Sigmoid colon (tissue), 7 donors: ENCODE measurements around the gene STK39. TPM values are rescaled to one million over a fixed set of nuclear protein-coding genes. Genes with fewer than 3 reads are reported as not detected.

Experiments
- DNase-seq: peaks from one replicate; pipeline ENCODE4 v3.0.0-alpha.2; 2019
- H3K27ac ChIP-seq, 4 donors: fragments of 200-600 bp; sonication (generic); one replicate each; pipeline ENCODE4 v1.5.1; 2016 to 2019; ENCODE audit warnings: mild to moderate bottlenecking in 1 of 4
- H3K27me3 ChIP-seq, 3 donors: fragments of 200-600 bp; sonication (generic); one replicate each; pipeline ENCODE4 v1.5.1; 2019; ENCODE audit warnings: mild to moderate bottlenecking in 1 of 3
- H3K36me3 ChIP-seq, 4 donors: fragments of 200-600 bp; sonication (generic); one replicate each; pipeline ENCODE4 v1.5.1; 2016 to 2019
- H3K4me1 ChIP-seq, 4 donors: fragments of 200-600 bp; sonication (generic); one replicate each; pipeline ENCODE4 v1.5.1; 2017 to 2019
- H3K4me3 ChIP-seq, 4 donors: fragments of 200-600 bp; sonication (generic); one replicate each; pipeline ENCODE4 v1.5.1; 2017 to 2019; ENCODE audit warnings: mild to moderate bottlenecking in 2 of 4, moderate library complexity in 1 of 4
- H3K9me3 ChIP-seq, 4 donors: fragments of 200-600 bp in 3 of 4; sonication (generic) in 3 of 4; one replicate each; pipeline versions ENCODE4 v1.5.1 to v1.6.1; 2013 to 2019
- EP300 ChIP-seq, 4 donors: sonication (generic); formaldehyde crosslinking; IDR thresholded peaks; one replicate each; pipeline ENCODE4 v1.6.1; 2017; ENCODE audit warnings: antibody characterized with exemption in 4 of 4
- POLR2A ChIP-seq, 2 donors: fragments of 450-650 bp; IDR thresholded peaks; one replicate each; pipeline ENCODE4 v1.6.1; 2016; ENCODE audit warnings: antibody characterized with exemption in 2 of 2, mild to moderate bottlenecking in 2 of 2, moderate library complexity in 2 of 2
- POLR2AphosphoS5 ChIP-seq, 4 donors: sonication (generic); formaldehyde crosslinking; IDR thresholded peaks; one replicate each; pipeline ENCODE4 v1.6.1; 2017; ENCODE audit warnings: antibody characterized with exemption in 4 of 4
- WGBS, 2 donors: extraction: QIAGEN DNeasy Blood & Tissue Kit; methylation state at CpG; one replicate each; pipeline ENCODE4 v1.1.7; 2013; 5-methylcytosine and 5-hydroxymethylcytosine counted together
- intact Hi-C: fragments of 100-400 bp; cut with DNase I; formaldehyde crosslinking; loops from one replicate; pipeline ENCODE4 v1.15.1; 2023
- polyA plus RNA-seq, 3 donors: library from polyadenylated mRNA; stranded (reverse); fragments of 200-250 nt; gene quantifications; one replicate each; pipeline ENCODE4 v1.2.3, GENCODE V29; 2013
- total RNA-seq, 4 donors: library from RNA; depleted of rRNA; stranded (reverse); fragments of >200 nt; gene quantifications; one replicate each; pipeline ENCODE4 v1.1.0, GENCODE V29; 2016
- TF ChIP-seq, protein P1 (sequence below), 4 experiments: fragments of 450-650 bp in 3 of 4; fragments of 200-600 bp in 1 of 4; IDR thresholded peaks; one replicate each; pipeline ENCODE4 v1.5.1; 2016 to 2019; ENCODE audit warnings: antibody characterized with exemption in 4 of 4, mild to moderate bottlenecking in 3 of 4, moderate library complexity in 2 of 4
- donor health status: healthy with polysubstance abuse.
- donor health status: Bipolar disorder and iron deficiency.
- donor health status: healthy.

Gene STK39
- total and polyA plus RNA-seq, 7 donors, result 13.4 to 44.9 (median 24.1) TPM

DNA sequence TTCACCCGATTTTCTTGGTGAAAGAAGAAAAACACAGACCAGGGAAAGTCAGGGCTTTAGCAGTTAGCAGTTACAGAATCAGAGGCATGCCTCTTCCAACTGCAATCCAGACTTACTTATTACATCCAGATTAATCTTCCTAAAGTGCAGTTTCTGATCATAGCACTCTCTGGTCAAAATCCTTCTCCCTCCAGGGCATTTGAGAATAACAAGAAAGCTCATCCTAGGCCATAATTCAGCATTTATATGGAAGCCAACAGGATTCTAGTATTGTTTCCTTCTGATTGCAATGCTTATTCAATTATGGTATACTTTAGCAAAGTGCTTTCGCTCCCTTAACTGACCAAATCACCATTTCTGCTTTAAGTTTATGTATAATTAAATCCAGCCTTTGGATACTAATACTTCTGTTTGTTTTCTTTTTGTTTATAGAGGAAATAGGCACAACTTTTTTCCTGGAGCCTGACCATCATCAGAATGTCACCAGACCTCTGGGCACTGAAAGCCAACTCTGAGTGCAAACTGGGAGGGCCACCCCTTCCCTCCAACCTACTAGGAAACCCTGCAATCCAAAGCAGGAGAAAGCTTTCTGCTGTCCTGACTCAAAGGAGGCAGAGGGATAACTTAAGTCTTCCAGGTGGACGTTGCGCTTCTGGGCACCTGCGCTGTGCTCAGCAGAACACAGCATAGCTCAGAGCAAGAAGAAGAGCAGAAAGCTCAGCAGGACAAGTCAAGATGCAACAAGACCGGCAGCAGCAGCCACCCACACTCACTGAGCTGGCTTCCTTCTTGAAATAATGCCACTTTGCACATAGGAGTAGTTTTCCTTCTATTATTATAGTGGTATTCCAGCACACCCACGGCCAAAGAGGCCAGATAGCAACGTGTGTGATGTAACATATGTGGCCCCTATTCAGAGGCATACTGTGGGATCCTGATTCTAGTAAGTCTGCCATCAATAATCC is 99.3 kb downstream of the STK39 start:
- TF ChIP-seq EP300 (IDR thresholded peaks at IDR 0.05) (no peak), POLR2AphosphoS5 (IDR thresholded peaks at IDR 0.05) (no peak), POLR2A (IDR thresholded peaks at IDR 0.05) (no peak)
- TF ChIP-seq, protein P1, sequence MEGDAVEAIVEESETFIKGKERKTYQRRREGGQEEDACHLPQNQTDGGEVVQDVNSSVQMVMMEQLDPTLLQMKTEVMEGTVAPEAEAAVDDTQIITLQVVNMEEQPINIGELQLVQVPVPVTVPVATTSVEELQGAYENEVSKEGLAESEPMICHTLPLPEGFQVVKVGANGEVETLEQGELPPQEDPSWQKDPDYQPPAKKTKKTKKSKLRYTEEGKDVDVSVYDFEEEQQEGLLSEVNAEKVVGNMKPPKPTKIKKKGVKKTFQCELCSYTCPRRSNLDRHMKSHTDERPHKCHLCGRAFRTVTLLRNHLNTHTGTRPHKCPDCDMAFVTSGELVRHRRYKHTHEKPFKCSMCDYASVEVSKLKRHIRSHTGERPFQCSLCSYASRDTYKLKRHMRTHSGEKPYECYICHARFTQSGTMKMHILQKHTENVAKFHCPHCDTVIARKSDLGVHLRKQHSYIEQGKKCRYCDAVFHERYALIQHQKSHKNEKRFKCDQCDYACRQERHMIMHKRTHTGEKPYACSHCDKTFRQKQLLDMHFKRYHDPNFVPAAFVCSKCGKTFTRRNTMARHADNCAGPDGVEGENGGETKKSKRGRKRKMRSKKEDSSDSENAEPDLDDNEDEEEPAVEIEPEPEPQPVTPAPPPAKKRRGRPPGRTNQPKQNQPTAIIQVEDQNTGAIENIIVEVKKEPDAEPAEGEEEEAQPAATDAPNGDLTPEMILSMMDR (IDR thresholded peaks at IDR 0.05), result no peak
- H3K27me3 ChIP-seq, result no peaks in the 10 kb centered on the region
- H3K4me1 ChIP-seq, result no peaks in the 10 kb centered on the region
- H3K27ac ChIP-seq, result peak overlapping the region in 1 of 4 donors; percentile 9
- H3K36me3 ChIP-seq, result no peaks in the 10 kb centered on the region
- no peak for DNase-seq
- H3K4me3 ChIP-seq, result no peak overlapping the region
- no peaks in the 10 kb centered on the region for H3K9me3 ChIP-seq
- WGBS, 2 donors, result 72 to 79% methylated on average over 8 of the region's 8 CpGs
- intact Hi-C loops, result no loop called here

DNA sequence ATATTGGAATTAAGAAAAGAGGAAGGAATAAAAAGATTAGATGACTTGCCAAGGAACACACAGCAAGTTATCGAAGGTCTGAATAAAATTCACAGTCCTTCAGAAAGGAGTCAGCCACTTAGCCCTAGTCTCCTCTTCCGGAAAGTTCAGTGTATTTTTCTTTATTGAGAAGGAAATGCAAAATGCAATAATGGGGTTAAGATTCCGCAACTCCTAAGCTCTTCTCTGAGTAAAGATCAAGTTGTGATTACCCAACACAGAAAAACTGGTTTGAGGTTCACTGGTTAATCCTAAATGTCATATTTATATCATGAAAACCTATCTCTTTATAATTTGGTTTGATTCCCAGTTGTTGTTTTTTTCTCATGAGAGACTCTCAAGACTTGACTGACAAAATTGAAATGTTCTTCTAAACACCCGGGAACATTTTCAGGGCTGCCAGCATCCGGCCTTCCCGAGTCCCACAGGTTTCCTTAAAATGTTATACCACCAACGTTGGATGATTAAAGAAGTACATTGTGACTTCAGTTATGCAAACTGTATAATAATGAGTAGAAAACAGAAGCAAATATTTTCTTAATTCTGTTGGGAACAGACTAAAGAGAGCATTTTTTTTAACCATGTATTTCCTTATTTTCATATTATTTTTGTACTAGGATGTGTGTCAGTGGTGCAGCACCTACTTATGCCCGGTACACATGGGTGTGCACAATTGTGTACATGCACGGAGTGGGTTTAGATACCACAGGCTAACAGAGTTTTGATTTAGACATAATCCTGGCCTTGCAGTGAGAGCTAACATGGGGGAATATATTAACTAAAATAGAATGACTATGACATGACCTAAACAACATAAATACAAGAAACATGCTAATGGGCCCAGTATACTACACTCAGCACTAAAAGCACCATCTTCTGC is 100.2 kb downstream of the STK39 start:
- H3K36me3 ChIP-seq, result no peaks in the 10 kb centered on the region
- H3K4me3 ChIP-seq, result no peak overlapping the region
- no peaks in the 10 kb centered on the region for H3K27me3 ChIP-seq
- H3K4me1 ChIP-seq, result no peaks in the 10 kb centered on the region
- TF ChIP-seq POLR2AphosphoS5 (IDR thresholded peaks at IDR 0.05) (no peak), POLR2A (IDR thresholded peaks at IDR 0.05) (no peak), EP300 (IDR thresholded peaks at IDR 0.05) (no peak)
- TF ChIP-seq, protein P1 (IDR thresholded peaks at IDR 0.05), result no peak
- H3K27ac ChIP-seq, result peak overlapping the region in 1 of 4 donors; percentile 9
- intact Hi-C loops, result no loop called here
- DNase-seq, result no peak
- no peaks in the 10 kb centered on the region for H3K9me3 ChIP-seq
- WGBS, 2 donors, result 83% methylated on average over 9 of the region's 9 CpGs

DNA sequence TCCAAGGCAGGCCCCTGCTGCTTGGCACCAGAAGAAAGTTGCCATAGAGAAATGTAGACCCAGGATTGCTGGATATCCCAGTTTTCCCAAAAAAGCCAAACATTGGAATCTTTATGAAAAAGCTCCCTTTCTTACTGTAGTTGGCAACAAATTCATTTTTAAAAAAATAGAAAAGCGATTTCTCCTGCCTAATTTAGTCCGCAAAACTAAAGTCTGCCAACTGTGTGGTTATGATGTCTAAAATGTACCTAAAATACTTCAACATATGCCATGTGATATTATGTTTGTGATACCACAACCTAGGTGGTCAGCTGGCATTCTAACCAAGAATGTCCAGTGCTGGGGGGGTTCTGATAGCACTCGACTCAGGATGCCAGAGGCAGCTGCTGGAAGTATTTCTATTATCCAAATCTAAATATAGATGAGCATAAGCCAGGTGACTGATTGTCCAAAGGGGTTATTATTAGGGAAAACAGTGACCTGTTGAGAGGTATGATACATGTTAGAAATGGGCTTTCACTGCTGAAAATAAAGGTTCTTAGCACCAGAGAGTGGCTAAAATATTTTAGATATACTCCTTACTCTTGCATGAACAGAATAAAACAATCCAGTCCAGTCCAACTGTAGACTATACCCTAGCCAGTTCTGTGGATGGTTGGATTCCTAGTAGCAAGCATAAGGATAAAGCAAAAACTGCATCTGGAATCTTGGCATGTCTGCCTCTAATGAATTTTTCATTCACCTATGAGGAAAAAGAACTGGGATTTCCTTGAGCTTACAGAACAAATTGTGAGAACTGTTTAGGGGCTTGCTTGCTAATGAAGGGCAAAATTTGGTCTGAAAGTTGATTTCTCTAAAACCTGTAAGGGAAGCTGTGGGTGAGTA is 101.7 kb downstream of the STK39 start:
- Histone ChIP-seq H3K36me3 (no peaks in the 10 kb centered on the region), H3K4me3 (no peak overlapping the region), H3K27me3 (no peaks in the 10 kb centered on the region), H3K9me3 (no peaks in the 10 kb centered on the region), H3K4me1 (no peaks in the 10 kb centered on the region), H3K27ac (no peak overlapping the region)
- DNase-seq, result no peak
- intact Hi-C loops, result no loop called here
- 94 to 97% methylated on average over 3 of the region's 3 CpGs for WGBS, 2 donors
- TF ChIP-seq POLR2A (IDR thresholded peaks at IDR 0.05) (no peak), POLR2AphosphoS5 (IDR thresholded peaks at IDR 0.05) (no peak), EP300 (IDR thresholded peaks at IDR 0.05) (no peak)
- TF ChIP-seq, protein P1 (IDR thresholded peaks at IDR 0.05), result no peak

DNA sequence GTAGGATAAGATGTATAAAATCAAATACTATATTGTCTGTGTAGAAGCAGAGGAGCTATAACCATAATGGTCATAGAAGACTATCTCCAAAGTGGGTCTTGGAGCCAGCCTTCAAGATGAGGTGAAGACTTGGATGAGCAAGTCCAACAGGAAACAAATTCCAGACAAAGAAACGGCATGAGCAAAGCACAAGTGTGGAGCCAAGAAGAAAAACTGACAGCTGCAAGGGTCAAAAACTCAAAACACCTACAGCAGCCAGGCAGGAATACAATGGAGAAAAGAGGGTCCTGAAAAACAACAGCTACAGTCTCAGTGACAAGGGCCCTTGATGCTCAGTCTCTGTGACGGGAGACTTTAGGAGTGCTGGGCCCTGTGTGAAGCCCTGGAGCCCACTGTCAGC is 102.4 kb downstream of the STK39 start:
- no peaks in the 10 kb centered on the region for H3K9me3 ChIP-seq
- intact Hi-C loops, result no loop called here

More for the DNA sequence above, 102.4 kb downstream of the STK39 start:
- WGBS, 2 donors, result 91 to 96% methylated on average over 2 of the region's 2 CpGs
- Histone ChIP-seq H3K27ac (no peak overlapping the region), H3K4me1 (no peaks in the 10 kb centered on the region), H3K27me3 (no peaks in the 10 kb centered on the region), H3K4me3 (no peak overlapping the region), H3K36me3 (no peaks in the 10 kb centered on the region)
- no peak for DNase-seq
- TF ChIP-seq EP300 (IDR thresholded peaks at IDR 0.05) (no peak), POLR2A (IDR thresholded peaks at IDR 0.05) (no peak), POLR2AphosphoS5 (IDR thresholded peaks at IDR 0.05) (no peak)
- TF ChIP-seq, protein P1 (IDR thresholded peaks at IDR 0.05), result no peak
